T-cell (primary cell): ENCODE results near the gene TBC1D16. TPM values are rescaled to one million over a fixed set of nuclear protein-coding genes. Genes with fewer than 3 reads are reported as not detected.
"Not testable (repeated sequence)": the region's sequence is repeated elsewhere in the genome, so short reads cannot be mapped to it uniquely, and the experiment has no call there.

ENCODE experiments used
- ATAC-seq, 4 experiments: fragments of 200-7000 bp in 3 of 4; fragments of 150-1000 bp in 1 of 4; cut with Tn5 transposase; replicated peaks in 1 of 4; 1 replicate in 3 of 4; 2 replicates in 1 of 4; pipeline ENCODE4 v1.10.0; 2021; ENCODE audit warnings: moderate library complexity in 3 of 4, mild to moderate bottlenecking in 2 of 4, moderate number of reproducible peaks in 1 of 4
- CTCF ChIA-PET, 2 donors: fragments of 300-600 bp; sonication (Branson Sonifier 250); formaldehyde crosslinking; loops; one replicate each; lab custom pipeline; 2022; ENCODE audit warnings: antibody characterized with exemption in 2 of 2; lab: Charles Lee
- POLR2A ChIA-PET, 2 donors: fragments of 300-600 bp; sonication (Branson Sonifier 250); formaldehyde crosslinking; loops; one replicate each; lab custom pipeline; 2022; ENCODE audit warnings: antibody characterized with exemption in 2 of 2; lab: Charles Lee
- DNase-seq, 35 experiments: peaks; one replicate each; pipeline versions ENCODE4 v3.0.0 to v3.0.0-alpha.2; 2013 to 2023
- H3K27ac ChIP-seq: one replicate; pipeline ENCODE4 v1.5.1; 2013; ENCODE audit warnings: low read length
- H3K27me3 ChIP-seq, 2 experiments: replicated peaks in 1 of 2; 1 replicate in 1 of 2; 2 replicates in 1 of 2; pipeline versions ENCODE4 v1.6.1 to v1.7.0; 2013; ENCODE audit warnings: low read length in 1 of 2, mixed read lengths in 1 of 2; ENCODE audit not compliant: control insufficient read depth in 2 of 2, insufficient read depth in 2 of 2; ENCODE audit errors: extremely low read depth in 1 of 2
- H3K36me3 ChIP-seq, 2 donors: 1 replicate in 1 of 2; 2 replicates in 1 of 2; pipeline versions ENCODE4 v1.6.1 to v1.7.0; 2013; ENCODE audit warnings: low read length in 1 of 2; ENCODE audit not compliant: control insufficient read depth in 2 of 2, insufficient read depth in 1 of 2; ENCODE audit errors: extremely low read depth in 1 of 2
- H3K4me1 ChIP-seq, 2 experiments: 1 replicate in 1 of 2; 2 replicates in 1 of 2; pipeline versions ENCODE4 v1.6.1 to v1.7.0; 2013; ENCODE audit warnings: low read length in 2 of 2, mixed read lengths in 1 of 2; ENCODE audit not compliant: insufficient read depth in 2 of 2, control insufficient read depth in 1 of 2; ENCODE audit errors: extremely low read depth in 1 of 2
- H3K4me3 ChIP-seq, 2 donors: 1 replicate in 1 of 2; 2 replicates in 1 of 2; pipeline versions ENCODE4 v1.5.1 to v1.7.0; 2013; ENCODE audit warnings: mild to moderate bottlenecking in 2 of 2, low read length in 1 of 2, moderate library complexity in 1 of 2; ENCODE audit not compliant: control insufficient read depth in 1 of 2; ENCODE audit errors: extremely low read depth in 1 of 2
- H3K9me3 ChIP-seq: 2 replicates; pipeline ENCODE4 v1.7.0; 2013
- H3K27ac Mint-ChIP-seq, 2 donors: one replicate each; pipeline ENCODE4 v1.8.0; 2020 to 2021; ENCODE audit warnings: mild to moderate bottlenecking in 2 of 2, mixed read lengths in 2 of 2
- H3K27me3 Mint-ChIP-seq, 2 donors: one replicate each; pipeline ENCODE4 v1.8.0; 2021 to 2022; ENCODE audit warnings: mixed read lengths in 2 of 2
- H3K36me3 Mint-ChIP-seq: one replicate; pipeline ENCODE4 v1.8.0; 2021; ENCODE audit warnings: mixed read lengths
- H3K4me1 Mint-ChIP-seq, 3 donors: one replicate each; pipeline ENCODE4 v1.8.0; 2020 to 2022; ENCODE audit warnings: mixed read lengths in 3 of 3, mild to moderate bottlenecking in 1 of 3
- H3K4me3 Mint-ChIP-seq, 3 donors: one replicate each; pipeline ENCODE4 v1.8.0; 2020 to 2022; ENCODE audit warnings: mild to moderate bottlenecking in 3 of 3, mixed read lengths in 3 of 3, moderate library complexity in 3 of 3
- H3K9me3 Mint-ChIP-seq, 3 donors: one replicate each; pipeline ENCODE4 v1.8.0; 2020 to 2022; ENCODE audit warnings: mixed read lengths in 3 of 3
- WGBS: methylation state at CpG from one replicate; pipeline ENCODE4 v1.1.5; 2013; ENCODE audit warnings: missing lambda C conversion rate; ENCODE audit not compliant: insufficient coverage; 5-methylcytosine and 5-hydroxymethylcytosine counted together
- total RNA-seq, 35 experiments: library from RNA in 6 of 35; stranded (reverse) in 6 of 35; fragments of 120-200 nt in 1 of 35; gene quantifications; one replicate each; pipeline versions ENCODE4 v1.2.1 to v1.2.4 and lab custom pipeline; 2013 to 2026

TBC1D16 gene
- total RNA-seq, 5 donors from 2014 or later (not counting 1 experiment from before 2014, with no cell fraction given) = 1.9 to 6.1 (median 3.4) TPM

GRCh38 chr17:79962467-79962866 is 73.2 kb downstream of the TBC1D16 start:
- H3K27ac ChIP-seq, H3K27ac Mint-ChIP-seq, H3K4me1 Mint-ChIP-seq, H3K36me3 ChIP-seq, H3K36me3 Mint-ChIP-seq, DNase-seq, H3K4me3 ChIP-seq, H3K4me3 Mint-ChIP-seq, CTCF ChIA-PET, H3K9me3 ChIP-seq, ATAC-seq, H3K27me3 ChIP-seq, H3K4me1 ChIP-seq, H3K9me3 Mint-ChIP-seq, POLR2A ChIA-PET: not testable (repeated sequence)
- H3K27me3 Mint-ChIP-seq = peaks cover 7 to 15% of the 10 kb centered on the region in 2 donors
- 100% methylated on average over 1 of the region's 6 CpGs for WGBS

GRCh38 chr17:79961567-79961966 is 74.1 kb downstream of the TBC1D16 start:
- H3K27me3 Mint-ChIP-seq = peaks cover 7 to 20% of the 10 kb centered on the region in 2 donors
- H3K4me1 Mint-ChIP-seq, H3K9me3 ChIP-seq, DNase-seq, H3K4me3 Mint-ChIP-seq, H3K9me3 Mint-ChIP-seq, H3K27ac Mint-ChIP-seq, CTCF ChIA-PET, H3K36me3 ChIP-seq, POLR2A ChIA-PET, ATAC-seq, H3K4me1 ChIP-seq, H3K27ac ChIP-seq, H3K4me3 ChIP-seq, H3K36me3 Mint-ChIP-seq: not testable (repeated sequence)
- 94% methylated on average over 6 of the region's 9 CpGs for WGBS
- peaks cover 0 to 11% of the 10 kb centered on the region in 2 experiments for H3K27me3 ChIP-seq

- ATAC-seq = no peak
- no peak overlapping the region for H3K4me3 Mint-ChIP-seq
- ChIA-PET CTCF (no interaction called here), POLR2A (no interaction called here)
- Histone ChIP-seq H3K36me3 (no peaks in the 10 kb centered on the region), H3K4me1 (no peaks in the 10 kb centered on the region), H3K27me3 (peaks cover 0 to 14% of the 10 kb centered on the region in 2 experiments), H3K27ac (no peak overlapping the region), H3K9me3 (no peaks in the 10 kb centered on the region), H3K4me3 (no peak overlapping the region)
- DNase-seq = no peak
- no peak overlapping the region for H3K27ac Mint-ChIP-seq
- WGBS = 100% methylated on average over 2 of the region's 9 CpGs
- peaks cover 7 to 17% of the 10 kb centered on the region in 2 donors for H3K27me3 Mint-ChIP-seq
- H3K9me3 Mint-ChIP-seq = no peaks in the 10 kb centered on the region
- no peaks in the 10 kb centered on the region for H3K36me3 Mint-ChIP-seq
- H3K4me1 Mint-ChIP-seq = peaks cover 0 to 6% (median 0%) of the 10 kb centered on the region in 3 donors
Observed at GRCh38 chr17:79960788-79961522, 74.7 kb downstream of the TBC1D16 start.

- H3K36me3 Mint-ChIP-seq = no peaks in the 10 kb centered on the region
- POLR2A ChIA-PET = no interaction called here
- H3K27me3 Mint-ChIP-seq = peaks cover 3 to 14% of the 10 kb centered on the region in 2 donors
- peaks cover 0 to 6% (median 0%) of the 10 kb centered on the region in 3 donors for H3K4me1 Mint-ChIP-seq
- WGBS = no CpG with 5 or more reads among the region's 4 CpGs
- no peak overlapping the region for H3K27ac Mint-ChIP-seq
- no peaks in the 10 kb centered on the region for H3K36me3 ChIP-seq
- no peak overlapping the region for H3K4me3 ChIP-seq
- CTCF ChIA-PET = no interaction called here
- no peaks in the 10 kb centered on the region for H3K9me3 Mint-ChIP-seq
- peaks cover 0 to 15% of the 10 kb centered on the region in 2 experiments for H3K27me3 ChIP-seq
- no peak for ATAC-seq
- no peak for DNase-seq
- H3K9me3 ChIP-seq = no peaks in the 10 kb centered on the region
- no peak overlapping the region for H3K4me3 Mint-ChIP-seq
- H3K4me1 ChIP-seq = no peaks in the 10 kb centered on the region
- H3K27ac ChIP-seq = no peak overlapping the region
Observed at GRCh38 chr17:79959042-79959441, 76.6 kb downstream of the TBC1D16 start.

- H3K27ac ChIP-seq = no peak overlapping the region
- peaks cover 0 to 13% of the 10 kb centered on the region in 2 experiments for H3K27me3 ChIP-seq
- no peak overlapping the region for H3K4me3 ChIP-seq
- no peak for ATAC-seq
- no peak overlapping the region for H3K4me3 Mint-ChIP-seq
- no peak overlapping the region for H3K27ac Mint-ChIP-seq
- no peaks in the 10 kb centered on the region for H3K9me3 ChIP-seq
- CTCF ChIA-PET = no interaction called here
- no peaks in the 10 kb centered on the region for H3K36me3 ChIP-seq
- POLR2A ChIA-PET = no interaction called here
- no peaks in the 10 kb centered on the region for H3K36me3 Mint-ChIP-seq
- H3K4me1 Mint-ChIP-seq = peaks cover 0 to 6% (median 0%) of the 10 kb centered on the region in 3 donors
- WGBS = 73% methylated on average over 6 of the region's 6 CpGs
- H3K27me3 Mint-ChIP-seq = peaks cover 0 to 11% of the 10 kb centered on the region in 2 donors
- H3K9me3 Mint-ChIP-seq = no peaks in the 10 kb centered on the region
- DNase-seq = no peak
- no peaks in the 10 kb centered on the region for H3K4me1 ChIP-seq
Observed at GRCh38 chr17:79956853-79957252, 78.8 kb downstream of the TBC1D16 start.

- H3K27ac ChIP-seq, H3K4me1 ChIP-seq, H3K9me3 ChIP-seq, ATAC-seq, H3K9me3 Mint-ChIP-seq, H3K4me3 Mint-ChIP-seq, DNase-seq, H3K4me1 Mint-ChIP-seq, H3K36me3 Mint-ChIP-seq, CTCF ChIA-PET, H3K4me3 ChIP-seq, H3K27ac Mint-ChIP-seq, POLR2A ChIA-PET, H3K36me3 ChIP-seq: not testable (repeated sequence)
- H3K27me3 ChIP-seq = peaks cover 0 to 13% of the 10 kb centered on the region in 2 experiments
- H3K27me3 Mint-ChIP-seq = peaks cover 0 to 11% of the 10 kb centered on the region in 2 donors
- no CpG with 5 or more reads among the region's 8 CpGs for WGBS
Observed at GRCh38 chr17:79956441-79956735, 79.3 kb downstream of the TBC1D16 start.
